GM12878 (cell line): ENCODE data around the gene NT5E. TPM values are rescaled to one million over a fixed set of nuclear protein-coding genes. Genes with fewer than 3 reads are reported as not detected.

Experiments
- ATAC-seq: fragments of 200-7000 bp; cut with Tn5 transposase; 3 replicates; pipeline ENCODE4 v1.9.1; 2020; ENCODE audit warnings: mild to moderate bottlenecking, moderate library complexity
- BruUV-seq: library from RNA; stranded (reverse); fragments of 400-500 nt; replicated peaks from 2 replicates; lab custom pipeline; 2021; lab: Mats Ljungman, UMichigan
- CTCF ChIA-PET: fragments of 300-600 bp; sonication (Branson Sonifier 250); formaldehyde crosslinking; extraction: SDS; loops from one replicate; lab custom pipeline; 2021; ENCODE audit warnings: inconsistent platforms; lab: Yijun Ruan, JAX
- POLR2A ChIA-PET: fragments of 350-600 bp; formaldehyde crosslinking; extraction: SDS; loops from one replicate; lab custom pipeline; 2021; ENCODE audit warnings: inconsistent platforms; lab: Charles Lee
- RAD21 ChIA-PET: fragments of 300-600 bp; sonication (Branson Sonifier 250); formaldehyde crosslinking; loops from one replicate; lab custom pipeline; 2023; ENCODE audit warnings: antibody characterized with exemption; ENCODE audit not compliant: unreplicated experiment; lab: Charles Lee
- SMC1A ChIA-PET: fragments of 300-600 bp; sonication (Branson Sonifier 250); formaldehyde crosslinking; loops from one replicate; lab custom pipeline; 2023; ENCODE audit not compliant: unreplicated experiment, uncharacterized antibody; lab: Charles Lee
- DNase-seq: peaks from one replicate; pipeline ENCODE4 v3.0.0-alpha.2; 2011; ENCODE audit warnings: low read depth, low spot score
- FAIRE-seq: peaks from 3 replicates; lab custom pipeline; 2011; peaks lifted over from hg19 to GRCh38; lab: Jason Lieb, UNC
- H2AFZ ChIP-seq: 2 replicates; pipeline ENCODE4 v1.6.0; 2011; ENCODE audit warnings: low read depth, low read length, control low read depth; ENCODE audit not compliant: control insufficient read depth
- H3K27ac ChIP-seq: 2 replicates; pipeline ENCODE4 v1.5.1; 2011; ENCODE audit warnings: control low read depth; ENCODE audit not compliant: control insufficient read depth, insufficient read depth
- H3K27me3 ChIP-seq, 2 experiments: replicated peaks in 1 of 2; 2 replicates each; pipeline versions ENCODE4 v1.6.0 to v1.6.1; 2011; ENCODE audit warnings: low read length in 1 of 2; ENCODE audit not compliant: control insufficient read depth in 2 of 2, insufficient read depth in 2 of 2
- H3K36me3 ChIP-seq, 2 experiments: 2 replicates each; pipeline ENCODE4 v1.5.1; 2011; ENCODE audit warnings: low read length in 1 of 2; ENCODE audit not compliant: control insufficient read depth in 2 of 2, insufficient read depth in 2 of 2
- H3K4me1 ChIP-seq: 2 replicates; pipeline ENCODE4 v1.6.1; 2011; ENCODE audit warnings: mild to moderate bottlenecking, low read length, moderate library complexity, mixed read lengths; ENCODE audit not compliant: control insufficient read depth, insufficient read depth
- H3K4me2 ChIP-seq: 2 replicates; pipeline ENCODE4 v1.6.0; 2011; ENCODE audit warnings: control low read depth; ENCODE audit not compliant: control insufficient read depth, insufficient read depth
- H3K4me3 ChIP-seq: fragments of 200-600 bp; sonication (generic); 2 replicates; pipeline ENCODE4 v1.5.1; 2016
- H3K79me2 ChIP-seq: 2 replicates; pipeline ENCODE4 v1.6.0; 2011; ENCODE audit warnings: low read length; ENCODE audit not compliant: control insufficient read depth, insufficient read depth
- H3K9ac ChIP-seq: 2 replicates; pipeline ENCODE4 v1.8.0; 2011; ENCODE audit warnings: low read length, control low read depth, mixed read lengths; ENCODE audit not compliant: control insufficient read depth, insufficient read depth
- H3K9me3 ChIP-seq: replicated peaks from 3 replicates; pipeline ENCODE4 v1.5.1; 2011; ENCODE audit warnings: mild to moderate bottlenecking, low read length; ENCODE audit not compliant: control insufficient read depth, insufficient read depth
- H4K20me1 ChIP-seq: 2 replicates; pipeline ENCODE4 v1.6.0; 2011; ENCODE audit not compliant: control insufficient read depth, insufficient read depth
- MXI1 ChIP-seq: fragments of 150-350 bp; IDR thresholded peaks from 2 replicates; pipeline ENCODE4 v1.6.1; 2011; ENCODE audit warnings: low read depth, mild to moderate bottlenecking, inconsistent platforms, low read length, improper control_type of control experiment
- WGBS: methylation state at CpG from one replicate; pipeline ENCODE4 v1.1.6; 2016; ENCODE audit warnings: low lambda C conversion rate; ENCODE audit not compliant: insufficient replicate concordance, insufficient coverage; ENCODE audit errors: missing lambda C conversion rate; 5-methylcytosine and 5-hydroxymethylcytosine counted together
- in situ Hi-C: fragments of 300-500 bp; cut with MboI; formaldehyde crosslinking; loops from 9 replicates; pipeline ENCODE4 v1.14.3; 2018; ENCODE audit warnings: mixed read lengths
- intact Hi-C: fragments of 100-400 bp; cut with micrococcal nuclease; formaldehyde crosslinking; loops from one replicate; pipeline ENCODE4 v1.14.2; 2022; ENCODE audit not compliant: unreplicated experiment
- polyA plus RNA-seq, 11 experiments: library from polyadenylated mRNA; depleted of rRNA in 4 of 11; unstranded in 6 of 11; stranded (reverse) in 5 of 11; fragments of >200 nt; fragmentation: Nextera tagmentation in 4 of 11; fragmentation: Illumina TruSeq in 1 of 11; extraction: Ambion mirVana in 4 of 11; extraction: Trizol in 1 of 11; gene quantifications; 1 replicate in 1 of 11; 2 replicates in 10 of 11; pipeline versions ENCODE4 v1.2.1 to v1.2.3, GENCODE V29; 2011 to 2016; ENCODE audit warnings: inconsistent platforms in 2 of 11, missing spikeins in 2 of 11, low read depth in 1 of 11
- total RNA-seq, 4 experiments: library from RNA; depleted of rRNA in 3 of 4; stranded (reverse); fragments of >200 nt in 3 of 4; fragmentation: Illumina TruSeq in 1 of 4; extraction: Trizol in 1 of 4; gene quantifications; 2 replicates each; pipeline versions ENCODE4 v1.2.1 to v1.2.3, GENCODE V29; 2013 to 2021
- TF ChIP-seq, protein P1 (sequence below): fragments of 450-650 bp; IDR thresholded peaks from 2 replicates; pipeline ENCODE4 v1.6.1; 2016; ENCODE audit warnings: mild to moderate bottlenecking

Gene NT5E
- total and polyA plus RNA-seq, 10 of the 15 experiments (the other 5 are each of a cell fraction or from before 2014, with no cell fraction given): 1.9 to 9.7 (median 7.3) TPM

DNA sequence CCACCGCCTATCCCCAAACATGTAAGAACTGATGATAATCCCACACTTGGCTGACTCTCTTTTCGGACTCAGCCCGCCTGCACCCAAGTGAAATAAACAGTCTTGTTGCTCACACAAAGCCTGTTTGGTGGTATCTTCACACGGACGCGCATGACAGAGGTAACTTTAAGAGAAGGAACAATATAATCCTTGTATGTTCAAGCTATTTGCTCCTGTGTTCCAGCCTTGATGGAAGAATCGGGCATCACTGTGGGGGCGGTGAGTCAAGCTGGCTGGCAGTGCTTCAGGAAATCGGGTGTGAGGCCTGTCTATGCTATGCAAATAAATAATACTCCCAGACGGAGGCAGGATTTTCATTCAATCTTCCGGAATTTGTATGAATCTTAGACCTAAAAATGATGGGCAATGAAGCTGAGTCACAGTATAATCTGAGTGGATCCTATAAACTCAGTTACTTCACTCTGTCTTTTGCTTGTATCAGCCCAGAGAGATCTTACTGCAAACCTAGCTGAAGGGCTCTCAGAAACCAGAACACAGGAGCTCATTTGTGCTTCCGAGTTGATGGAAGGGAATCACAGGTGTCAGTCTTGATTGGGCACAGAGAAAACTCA, 45.2 kb upstream of the NT5E start:
- Histone ChIP-seq H3K4me1 (peaks cover 20% of the 10 kb centered on the region), H3K79me2 (no peaks in the 10 kb centered on the region), H3K27me3 (no peaks in the 10 kb centered on the region), H3K36me3 (no peaks in the 10 kb centered on the region), H2AFZ (peak overlapping the region; percentile 18; the same call in 1 of the 2 replicates), H4K20me1 (no peaks in the 10 kb centered on the region), H3K27ac (no peak overlapping the region), H3K9me3 (no peaks in the 10 kb centered on the region), H3K4me3 (no peak overlapping the region), H3K4me2 (no peak overlapping the region), H3K9ac (no peak overlapping the region)
- ATAC-seq: peak; percentile 11; the same call in 2 of the 3 replicates
- WGBS: 72% methylated on average over 12 of the region's 12 CpGs
- FAIRE-seq: no peak
- POLR2A ChIA-PET: interaction anchor here (0.7 to 6.0 kb wide), 4 partner anchors 10 to 53 kb away, joined by 3 to 50 read pairs (median 6); partner anchors contain the start of gene NT5E
- in situ Hi-C loops: no loop called here
- no TSS peak for BruUV-seq
- RAD21 ChIA-PET: interaction anchor here (0.7 to 6.0 kb wide), 10 partner anchors 8 to 239 kb away, joined by 3 to 48 read pairs (median 4); partner anchors contain the start of gene NT5E
- intact Hi-C loops: loop anchor here (2.0 to 5.0 kb wide), 2 partner anchors 32 to 46 kb away; partner anchors contain the start of gene NT5E
- CTCF ChIA-PET: interaction anchor here (0.7 to 2.2 kb wide), 7 partner anchors 15 to 78 kb away, joined by 3 to 12 read pairs (median 4); partner anchors contain the start of gene NT5E
- no peak for DNase-seq
- SMC1A ChIA-PET: interaction anchor here (0.6 to 8.3 kb wide), 21 partner anchors 9 to 271 kb away, joined by 3 to 79 read pairs (median 4); partner anchors contain the start of gene NT5E
- TF ChIP-seq, protein P1, sequence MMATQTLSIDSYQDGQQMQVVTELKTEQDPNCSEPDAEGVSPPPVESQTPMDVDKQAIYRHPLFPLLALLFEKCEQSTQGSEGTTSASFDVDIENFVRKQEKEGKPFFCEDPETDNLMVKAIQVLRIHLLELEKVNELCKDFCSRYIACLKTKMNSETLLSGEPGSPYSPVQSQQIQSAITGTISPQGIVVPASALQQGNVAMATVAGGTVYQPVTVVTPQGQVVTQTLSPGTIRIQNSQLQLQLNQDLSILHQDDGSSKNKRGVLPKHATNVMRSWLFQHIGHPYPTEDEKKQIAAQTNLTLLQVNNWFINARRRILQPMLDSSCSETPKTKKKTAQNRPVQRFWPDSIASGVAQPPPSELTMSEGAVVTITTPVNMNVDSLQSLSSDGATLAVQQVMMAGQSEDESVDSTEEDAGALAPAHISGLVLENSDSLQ: 0 out of 2 replicates have a peak, but pooled peaks have one; percentile 26
- TF ChIP-seq MXI1: no peak
